Chondrocyte (in vitro differentiated cells): ENCODE data around the gene RNPEPL1. TPM values are rescaled to one million over a fixed set of nuclear protein-coding genes. Genes with fewer than 3 reads are reported as not detected.
A peak's percentile ranks its signal among the peaks of the same experiment; 100 is the strongest.

ENCODE experiments used
- DNase-seq: peaks from one replicate; pipeline ENCODE4 v3.0.0; 2021; ENCODE audit warnings: mixed read lengths, low spot score
- H3K27ac Mint-ChIP-seq: one replicate; pipeline ENCODE4 v1.8.0; 2021; ENCODE audit warnings: mild to moderate bottlenecking, moderate library complexity, mixed read lengths; ENCODE audit not compliant: unreplicated experiment
- H3K27me3 Mint-ChIP-seq: 2 replicates; pipeline ENCODE4 v1.8.0; 2021; ENCODE audit warnings: low read depth, mixed read lengths
- H3K36me3 Mint-ChIP-seq: 2 replicates; pipeline ENCODE4 v1.8.0; 2021; ENCODE audit warnings: low read depth, mixed read lengths
- H3K4me1 Mint-ChIP-seq: 2 replicates; pipeline ENCODE4 v1.8.0; 2021; ENCODE audit warnings: low read depth, mild to moderate bottlenecking, mixed read lengths
- H3K4me3 Mint-ChIP-seq: one replicate; pipeline ENCODE4 v1.8.0; 2021; ENCODE audit warnings: mild to moderate bottlenecking, moderate library complexity, mixed read lengths; ENCODE audit not compliant: unreplicated experiment
- H3K9me3 Mint-ChIP-seq: 2 replicates; pipeline ENCODE4 v1.8.0; 2021; ENCODE audit warnings: low read depth, mixed read lengths
- CTCF ChIP-seq: fragments of 200-600 bp; sonication (generic); IDR thresholded peaks from 2 replicates; pipeline ENCODE4 v1.5.0; 2021; ENCODE audit warnings: antibody characterized with exemption, mild to moderate bottlenecking, moderate library complexity
- total RNA-seq: library from RNA; stranded (reverse); gene quantifications from 3 replicates; pipeline ENCODE4 v1.2.1, GENCODE V29; 2021

Gene RNPEPL1
- total RNA-seq, 1 donor from 2014 or later: 61.3 TPM

GRCh38 chr2:240568678-240569522 lies 616 bp downstream of the RNPEPL1 start:
- TF ChIP-seq CTCF: no peak
- Mint-ChIP-seq H3K4me1 (peaks cover 42% of the 10 kb centered on the region), H3K4me3 (peak overlapping the region; percentile 71), H3K36me3 (no peaks in the 10 kb centered on the region), H3K9me3 (no peaks in the 10 kb centered on the region), H3K27me3 (no peaks in the 10 kb centered on the region), H3K27ac (peak overlapping the region; percentile 27)
- peak; percentile 87 for DNase-seq

GRCh38 chr2:240569523-240569997 lies 1.3 kb downstream of the RNPEPL1 start:
- no peaks in the 10 kb centered on the region for H3K27me3 Mint-ChIP-seq
- no peaks in the 10 kb centered on the region for H3K9me3 Mint-ChIP-seq
- TF ChIP-seq CTCF: no peak
- peak overlapping the region; percentile 71 for H3K4me3 Mint-ChIP-seq
- H3K4me1 Mint-ChIP-seq: peaks cover 42% of the 10 kb centered on the region
- H3K27ac Mint-ChIP-seq: peak overlapping the region; percentile 27
- no peaks in the 10 kb centered on the region for H3K36me3 Mint-ChIP-seq
- DNase-seq: peak; percentile 77

- Mint-ChIP-seq H3K4me3 (no peak overlapping the region), H3K9me3 (no peaks in the 10 kb centered on the region), H3K36me3 (no peaks in the 10 kb centered on the region), H3K4me1 (peaks cover 42% of the 10 kb centered on the region), H3K27ac (no peak overlapping the region), H3K27me3 (no peaks in the 10 kb centered on the region)
- no peak for TF ChIP-seq CTCF
- no peak for DNase-seq
These were observed 1.8 kb downstream of the RNPEPL1 start for GRCh38 chr2:240569998-240570530.

GRCh38 chr2:240570531-240571313 lies 2.4 kb downstream of the RNPEPL1 start:
- Mint-ChIP-seq H3K4me3 (no peak overlapping the region), H3K27me3 (no peaks in the 10 kb centered on the region), H3K27ac (no peak overlapping the region), H3K9me3 (no peaks in the 10 kb centered on the region), H3K36me3 (no peaks in the 10 kb centered on the region), H3K4me1 (peaks cover 40% of the 10 kb centered on the region)
- DNase-seq: peak; percentile 82
- no peak for TF ChIP-seq CTCF
